Inflammatory macrophage treated with lipopolysaccharide for 1 hour (primary cell): ENCODE measurements around the gene MED15.

Source experiments
- DNase-seq, 2 donors: peaks; one replicate each; pipeline ENCODE4 v3.0.0-alpha.2; 2020 to 2022

Gene MED15

GRCh38 chr22:20630873-20631617 is 123.6 kb downstream of the MED15 start:
- no peak for DNase-seq

GRCh38 chr22:20632082-20632481 is 124.7 kb downstream of the MED15 start:
- DNase-seq = no peak

GRCh38 chr22:20632518-20632917 is 125.1 kb downstream of the MED15 start:
- DNase-seq = no peak

- DNase-seq = no peak
These were observed 127.3 kb downstream of the MED15 start for GRCh38 chr22:20634560-20635226.

- DNase-seq = no peak
These were observed 127.8 kb downstream of the MED15 start for GRCh38 chr22:20635227-20635591.

GRCh38 chr22:20636075-20636812 is 128.8 kb downstream of the MED15 start:
- no peak for DNase-seq

GRCh38 chr22:20636945-20637344 is 129.5 kb downstream of the MED15 start:
- no peak for DNase-seq
